ENCODE results near the gene PLEKHA8. TPM values are rescaled to one million over a fixed set of nuclear protein-coding genes. Genes with fewer than 3 reads are reported as not detected.
A peak's percentile ranks its signal among the peaks of the same experiment; 100 is the strongest.

PLEKHA8 gene
- total and polyA plus RNA-seq, 4 donors = 2.7 to 16.7 (median 6.5) TPM

DNA sequence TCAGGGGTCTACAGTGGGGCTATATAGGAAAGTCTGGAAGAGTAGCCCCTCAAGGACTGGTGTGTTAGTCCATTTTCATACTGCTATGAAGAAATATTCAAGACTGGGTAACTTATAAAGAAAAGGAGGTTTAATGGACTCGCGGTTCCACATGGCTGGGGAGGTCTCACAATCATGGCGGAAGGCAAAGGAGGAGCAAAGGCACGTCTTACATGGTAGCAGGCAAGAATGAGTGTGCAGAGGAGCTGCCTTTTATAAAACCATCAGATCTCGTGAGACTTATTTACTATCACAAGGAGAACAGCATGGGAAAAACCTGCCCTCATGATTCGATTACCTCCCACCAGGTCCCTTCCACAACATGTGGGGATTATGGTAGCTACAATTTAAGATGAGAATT lies 4.7 kb upstream of the PLEKHA8 start:
- no peak for ATAC-seq (ENCODE audit: insufficient read depth, low FRiP score)

DNA sequence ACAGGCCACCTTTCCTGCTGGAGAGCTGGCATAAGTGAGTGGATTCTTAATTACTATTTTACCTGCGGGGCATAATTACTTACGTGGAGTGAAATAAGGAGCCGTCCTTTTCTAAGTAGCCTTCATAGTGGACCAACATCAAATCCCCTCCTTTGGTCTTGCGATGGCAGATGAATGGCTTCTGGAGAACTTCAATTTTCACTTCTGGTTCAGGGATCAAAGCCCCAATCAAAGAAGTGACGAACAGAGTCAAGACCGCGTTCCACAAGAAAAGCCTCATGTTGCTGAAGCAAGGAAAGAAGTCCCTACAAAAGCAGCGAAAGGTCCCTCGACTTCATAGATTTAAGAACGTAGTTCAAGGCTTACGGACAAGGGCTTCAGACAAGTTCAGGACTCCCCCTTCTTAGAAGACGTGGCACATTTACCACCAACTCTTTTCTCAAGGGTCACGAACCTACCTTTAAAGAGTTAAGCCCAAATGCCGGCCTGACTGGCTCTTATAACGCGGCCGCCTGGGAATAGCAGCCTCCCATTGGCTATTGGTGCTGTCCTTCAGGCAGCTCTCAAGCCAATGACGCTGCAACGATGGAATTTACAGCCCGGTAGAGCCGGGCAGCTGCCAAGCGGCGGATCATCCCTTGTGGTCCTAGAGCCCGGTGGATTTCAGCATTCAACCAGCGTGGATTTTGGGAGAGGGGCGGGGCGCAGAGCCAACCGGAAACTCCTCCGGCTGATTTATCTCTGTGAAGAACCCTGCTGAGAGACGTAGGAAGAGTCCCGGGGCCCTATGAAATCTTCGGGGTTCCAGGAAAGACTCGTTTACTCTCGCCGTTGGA lies 1.8 kb upstream of the PLEKHA8 start, which contains the start of gene FKBP14:
TSS of gene FKBP14 (minus strand) at position 474 of the 836 bp plus-strand sequence. CDS start at position 280, 194 bp downstream.
- Histone ChIP-seq H3K4me1 (ENCODE audit: control insufficient read depth in 5 of 5, insufficient read depth in 5 of 5, low read length in 5 of 5) (peaks cover 4 to 32% (median 11%) of the 10 kb centered on the region in 5 donors), H3K36me3 (ENCODE audit: control insufficient read depth in 4 of 4, insufficient read depth in 4 of 4, low read length in 4 of 4) (peaks cover 0 to 3% (median 0%) of the 10 kb centered on the region in 4 donors), H3K9ac (ENCODE audit: insufficient read depth in 1 of 2, low read length in 2 of 2) (peak within 1 kb of the TSS; percentile 82 to 95), H3K27ac (ENCODE audit: low read depth in 1 of 2, low read length in 1 of 2) (peak within 1 kb of the TSS; percentile 89 to 97), H3K4me3 (peak within 1 kb of the TSS; percentile 58), H3K27me3 (ENCODE audit: control insufficient read depth in 3 of 3, insufficient read depth in 3 of 3, low read length in 2 of 3) (no peaks in the 10 kb centered on the region), H3K9me3 (ENCODE audit: control insufficient read depth in 4 of 4, insufficient read depth in 3 of 4, low read length in 3 of 4) (no peaks in the 10 kb centered on the region)
- DNase-seq = peak; percentile 99 to 100 (median 99)
- peak; percentile 88 for ATAC-seq (ENCODE audit: insufficient read depth, low FRiP score)
- WGBS, 2 donors = 0% methylated on average over 35 of the region's 35 CpGs
- TF ChIP-seq, protein P1, sequence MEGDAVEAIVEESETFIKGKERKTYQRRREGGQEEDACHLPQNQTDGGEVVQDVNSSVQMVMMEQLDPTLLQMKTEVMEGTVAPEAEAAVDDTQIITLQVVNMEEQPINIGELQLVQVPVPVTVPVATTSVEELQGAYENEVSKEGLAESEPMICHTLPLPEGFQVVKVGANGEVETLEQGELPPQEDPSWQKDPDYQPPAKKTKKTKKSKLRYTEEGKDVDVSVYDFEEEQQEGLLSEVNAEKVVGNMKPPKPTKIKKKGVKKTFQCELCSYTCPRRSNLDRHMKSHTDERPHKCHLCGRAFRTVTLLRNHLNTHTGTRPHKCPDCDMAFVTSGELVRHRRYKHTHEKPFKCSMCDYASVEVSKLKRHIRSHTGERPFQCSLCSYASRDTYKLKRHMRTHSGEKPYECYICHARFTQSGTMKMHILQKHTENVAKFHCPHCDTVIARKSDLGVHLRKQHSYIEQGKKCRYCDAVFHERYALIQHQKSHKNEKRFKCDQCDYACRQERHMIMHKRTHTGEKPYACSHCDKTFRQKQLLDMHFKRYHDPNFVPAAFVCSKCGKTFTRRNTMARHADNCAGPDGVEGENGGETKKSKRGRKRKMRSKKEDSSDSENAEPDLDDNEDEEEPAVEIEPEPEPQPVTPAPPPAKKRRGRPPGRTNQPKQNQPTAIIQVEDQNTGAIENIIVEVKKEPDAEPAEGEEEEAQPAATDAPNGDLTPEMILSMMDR (IDR thresholded peaks at IDR 0.05; ENCODE audit: control extremely low read depth, extremely low read depth) = peak; percentile 16

More for the DNA sequence above, 4.7 kb upstream of the PLEKHA8 start:
- Histone ChIP-seq H3K9me3 (ENCODE audit: control insufficient read depth in 4 of 4, insufficient read depth in 3 of 4, low read length in 3 of 4) (no peaks in the 10 kb centered on the region), H3K4me3 (no peak overlapping the region), H3K36me3 (ENCODE audit: control insufficient read depth in 4 of 4, insufficient read depth in 4 of 4, low read length in 4 of 4) (peaks cover 0 to 3% (median 0%) of the 10 kb centered on the region in 4 donors), H3K4me1 (ENCODE audit: control insufficient read depth in 5 of 5, insufficient read depth in 5 of 5, low read length in 5 of 5) (peaks cover 0 to 27% (median 7%) of the 10 kb centered on the region in 5 donors), H3K27ac (ENCODE audit: low read depth in 1 of 2, low read length in 1 of 2) (no peak overlapping the region), H3K27me3 (ENCODE audit: control insufficient read depth in 3 of 3, insufficient read depth in 3 of 3, low read length in 2 of 3) (no peaks in the 10 kb centered on the region), H3K9ac (ENCODE audit: insufficient read depth in 1 of 2, low read length in 2 of 2) (no peak overlapping the region)
- DNase-seq = no peak
- 97% methylated on average over 6 of the region's 6 CpGs for WGBS, 2 donors
- TF ChIP-seq, protein P1 (IDR thresholded peaks at IDR 0.05; ENCODE audit: control extremely low read depth, extremely low read depth) = no peak

DNA sequence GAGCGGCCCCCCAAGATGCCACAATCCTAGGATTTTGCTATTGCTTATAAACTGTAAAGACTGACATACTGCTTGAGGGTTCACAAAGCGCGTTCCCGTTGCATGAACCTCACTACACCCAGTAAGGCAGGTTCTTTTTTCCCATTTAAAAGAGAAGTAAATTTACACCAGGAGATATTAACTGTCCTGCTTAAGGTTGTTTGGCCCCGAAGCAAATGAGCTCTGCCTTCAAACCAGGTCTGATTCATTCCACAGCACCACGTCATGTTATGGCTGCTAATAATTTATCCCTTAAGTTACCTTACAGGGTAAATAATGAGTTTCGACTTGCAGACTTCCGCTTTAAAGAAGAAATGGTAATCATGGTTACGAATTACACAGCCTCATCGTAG lies 1.2 kb upstream of the PLEKHA8 start:
- no peak for ATAC-seq (ENCODE audit: insufficient read depth, low FRiP score)
- no peaks in the 10 kb centered on the region for H3K27me3 ChIP-seq (ENCODE audit: control insufficient read depth in 3 of 3, insufficient read depth in 3 of 3, low read length in 2 of 3)
- WGBS, 2 donors = 0 to 1% methylated on average over 10 of the region's 10 CpGs

More for the DNA sequence above, 1.2 kb upstream of the PLEKHA8 start:
- TF ChIP-seq, protein P1 (IDR thresholded peaks at IDR 0.05; ENCODE audit: control extremely low read depth, extremely low read depth) = no peak
- peak overlapping the region; percentile 43 for H3K4me3 ChIP-seq
- peak overlapping the region in 1 of 2 donors; percentile 69 for H3K9ac ChIP-seq (ENCODE audit: insufficient read depth in 1 of 2, low read length in 2 of 2)
- H3K4me1 ChIP-seq (ENCODE audit: control insufficient read depth in 5 of 5, insufficient read depth in 5 of 5, low read length in 5 of 5) = peaks cover 4 to 32% (median 11%) of the 10 kb centered on the region in 5 donors
- no peak for DNase-seq
- no peaks in the 10 kb centered on the region for H3K9me3 ChIP-seq (ENCODE audit: control insufficient read depth in 4 of 4, insufficient read depth in 3 of 4, low read length in 3 of 4)
- H3K36me3 ChIP-seq (ENCODE audit: control insufficient read depth in 4 of 4, insufficient read depth in 4 of 4, low read length in 4 of 4) = peaks cover 0 to 3% (median 0%) of the 10 kb centered on the region in 4 donors
- peak overlapping the region; percentile 89 to 97 for H3K27ac ChIP-seq (ENCODE audit: low read depth in 1 of 2, low read length in 1 of 2)
